GM23248 (cell line): Measurements from ENCODE around the gene GTF2E1.

Experiments used
- EZH2 ChIP-seq: fragments of 200-600 bp; sonication (generic); IDR thresholded peaks from 2 replicates; pipeline ENCODE4 v1.6.1; 2018; ENCODE audit warnings: antibody characterized with exemption, mild to moderate bottlenecking; ENCODE audit not compliant: insufficient read depth, poor library complexity, severe bottlenecking
- EZH2phosphoT487 ChIP-seq: fragments of 200-600 bp; sonication (generic); IDR thresholded peaks from 2 replicates; pipeline ENCODE4 v1.6.1; 2018; ENCODE audit warnings: antibody characterized with exemption, moderate library complexity, mild to moderate bottlenecking, low read depth; ENCODE audit not compliant: insufficient read depth

DNA sequence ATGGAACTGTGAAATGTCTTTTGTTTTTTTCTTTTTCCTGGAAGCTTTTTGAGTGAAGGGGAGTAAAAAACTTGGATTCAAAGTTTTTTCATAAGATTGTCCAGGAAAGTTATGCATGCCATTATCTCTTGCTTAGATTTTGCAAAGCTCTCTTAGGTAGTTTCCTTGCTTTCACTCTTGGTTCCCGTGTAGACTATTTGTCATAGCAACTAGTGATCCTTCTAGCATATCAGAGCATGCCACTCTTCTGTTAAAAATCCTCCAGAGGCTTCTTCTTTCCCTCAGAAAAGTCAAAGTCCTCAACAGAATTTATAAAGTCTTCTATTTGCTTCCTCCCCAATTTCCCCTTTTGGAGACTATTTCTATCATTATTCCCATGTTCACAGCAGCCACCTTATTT, 21.1 kb downstream of the GTF2E1 start:
- TF ChIP-seq EZH2 (no peak), EZH2phosphoT487 (no peak)
